ENCODE measurements around the gene ZNF598. TPM values are rescaled to one million over a fixed set of nuclear protein-coding genes. Genes with fewer than 3 reads are reported as not detected.

ZNF598 gene
- total RNA-seq, 3 donors from 2014 or later (not counting 1 experiment from before 2014, with no cell fraction given), result 56.1 to 71.6 (median 58.2) TPM

- H3K27ac Mint-ChIP-seq, result peak overlapping the region in 1 of 2 donors; percentile 72
- H3K9me3 Mint-ChIP-seq, result no peaks in the 10 kb centered on the region
- Histone ChIP-seq H3K36me3 (ENCODE audit: control insufficient read depth, insufficient read depth, low read length) (peaks cover 24% of the 10 kb centered on the region), H3K27ac (ENCODE audit: low read length) (no peak overlapping the region), H3K4me3 (ENCODE audit: low read length) (no peak overlapping the region), H3K27me3 (ENCODE audit: control insufficient read depth, insufficient read depth, low read length) (peaks cover 31% of the 10 kb centered on the region), H3K9me3 (ENCODE audit: control insufficient read depth, insufficient read depth, low read length) (no peaks in the 10 kb centered on the region), H3K4me1 (ENCODE audit: control insufficient read depth, insufficient read depth, low read length) (peaks cover 27% of the 10 kb centered on the region)
- H3K4me1 Mint-ChIP-seq, result peaks cover 4 to 11% of the 10 kb centered on the region in 2 donors
- DNase-seq (no peak), ATAC-seq (no peak)
- TF ChIP-seq CTCF (IDR thresholded peaks at IDR 0.05), result no peak
- intact Hi-C loops (cut with micrococcal nuclease), result no loop called here
- peaks cover 0 to 12% of the 10 kb centered on the region in 2 donors for H3K27me3 Mint-ChIP-seq (ENCODE audit: low read depth in 2 of 2)
- peak overlapping the region; percentile 63 for H3K4me3 Mint-ChIP-seq
- H3K36me3 Mint-ChIP-seq, result no peaks in the 10 kb centered on the region
- 58% methylated on average over 5 of the region's 5 CpGs for WGBS (ENCODE audit: insufficient coverage)
Measured at GRCh38 chr16:1982013-1982433, 27.6 kb downstream of the ZNF598 start.

GRCh38 chr16:1981398-1981836 lies 28.2 kb downstream of the ZNF598 start, which contains the start of gene NOXO1:
Gene NOXO1 (minus strand): TSS chr16:1981469. CDS start chr16:1981179, 290 bp downstream.
- H3K27me3 ChIP-seq (ENCODE audit: control insufficient read depth, insufficient read depth, low read length), result peaks cover 31% of the 10 kb centered on the region
- WGBS (ENCODE audit: insufficient coverage), result 40% methylated on average over 6 of the region's 6 CpGs
- Mint-ChIP-seq H3K4me3 (peak within 1 kb of the TSS; percentile 63), H3K27ac (peak within 1 kb of the TSS in 1 of 2 donors; percentile 72), H3K9me3 (no peaks in the 10 kb centered on the region), H3K36me3 (no peaks in the 10 kb centered on the region), H3K27me3 (ENCODE audit: low read depth in 2 of 2) (peaks cover 0 to 12% of the 10 kb centered on the region in 2 donors), H3K4me1 (peaks cover 4 to 5% of the 10 kb centered on the region in 2 donors)
- DNase-seq, result peak in 1 of 2 donors; percentile 55
- no peak within 1 kb of the TSS for H3K4me3 ChIP-seq (ENCODE audit: low read length)
- H3K9me3 ChIP-seq (ENCODE audit: control insufficient read depth, insufficient read depth, low read length), result no peaks in the 10 kb centered on the region
- no peak for TF ChIP-seq CTCF (IDR thresholded peaks at IDR 0.05)
- no peak for ATAC-seq
- H3K36me3 ChIP-seq (ENCODE audit: control insufficient read depth, insufficient read depth, low read length), result peaks cover 28% of the 10 kb centered on the region
- peaks cover 27% of the 10 kb centered on the region for H3K4me1 ChIP-seq (ENCODE audit: control insufficient read depth, insufficient read depth, low read length)
- no peak within 1 kb of the TSS for H3K27ac ChIP-seq (ENCODE audit: low read length)
- intact Hi-C loops (cut with micrococcal nuclease), result no loop called here

GRCh38 chr16:1980770-1981087 lies 28.9 kb downstream of the ZNF598 start:
- TF ChIP-seq CTCF (IDR thresholded peaks at IDR 0.05), result no peak
- no peak for ATAC-seq
- Histone ChIP-seq H3K4me1 (ENCODE audit: control insufficient read depth, insufficient read depth, low read length) (peaks cover 27% of the 10 kb centered on the region), H3K27me3 (ENCODE audit: control insufficient read depth, insufficient read depth, low read length) (peaks cover 31% of the 10 kb centered on the region), H3K27ac (ENCODE audit: low read length) (no peak overlapping the region), H3K9me3 (ENCODE audit: control insufficient read depth, insufficient read depth, low read length) (no peaks in the 10 kb centered on the region), H3K36me3 (ENCODE audit: control insufficient read depth, insufficient read depth, low read length) (peaks cover 28% of the 10 kb centered on the region), H3K4me3 (ENCODE audit: low read length) (no peak overlapping the region)
- H3K27me3 Mint-ChIP-seq (ENCODE audit: low read depth in 2 of 2), result peaks cover 0 to 12% of the 10 kb centered on the region in 2 donors
- H3K4me3 Mint-ChIP-seq, result no peak overlapping the region
- WGBS (ENCODE audit: insufficient coverage), result 27% methylated on average over 16 of the region's 16 CpGs
- intact Hi-C loops (cut with micrococcal nuclease), result no loop called here
- H3K36me3 Mint-ChIP-seq, result no peaks in the 10 kb centered on the region
- peaks cover 4% of the 10 kb centered on the region in 2 donors for H3K4me1 Mint-ChIP-seq
- H3K27ac Mint-ChIP-seq, result no peak overlapping the region
- DNase-seq, result no peak
- H3K9me3 Mint-ChIP-seq, result no peaks in the 10 kb centered on the region

Measured in natural killer cell (primary cell).